DMS53 (cell line): ENCODE measurements around the gene CYP4F22.
"Not testable (repeated sequence)": the region's sequence is repeated elsewhere in the genome, so short reads cannot be mapped to it uniquely, and the experiment has no call there.

Experiments used
- DNase-seq: peaks from one replicate; lab custom pipeline; 2025; lab: John Stamatoyannopoulos, UW

Gene CYP4F22

GRCh38 chr19:15508035-15508710 is at the start of gene CYP4F22:
CYP4F22 (plus strand) TSS chr19:15508525; CDS start chr19:15525337, 16,812 bp downstream.
- DNase-seq, result no peak

- no peak for DNase-seq
These were observed 46.6 kb upstream of the CYP4F22 start for GRCh38 chr19:15461694-15462093.

GRCh38 chr19:15463861-15464371 is 44.4 kb upstream of the CYP4F22 start:
- no peak for DNase-seq

- no peak for DNase-seq
These were observed 43.6 kb upstream of the CYP4F22 start, which contains the start of gene RASAL3 for GRCh38 chr19:15464394-15465385. RASAL3 (minus strand) TSS chr19:15464544; CDS start chr19:15464358, 186 bp downstream.

- DNase-seq, result peak; percentile 50
These were observed 41.2 kb upstream of the CYP4F22 start for GRCh38 chr19:15466851-15467733.

GRCh38 chr19:15467734-15468214 is 40.6 kb upstream of the CYP4F22 start:
- DNase-seq, result no peak

- no peak for DNase-seq
These were observed 39.4 kb upstream of the CYP4F22 start for GRCh38 chr19:15468675-15469512.

- DNase-seq, result peak; percentile 19
These were observed 38.6 kb upstream of the CYP4F22 start for GRCh38 chr19:15469513-15470297.

- DNase-seq, result no peak
These were observed 36.7 kb upstream of the CYP4F22 start for GRCh38 chr19:15471639-15472101.

GRCh38 chr19:15473821-15474220 is 34.5 kb upstream of the CYP4F22 start:
- DNase-seq, result not testable (repeated sequence)

GRCh38 chr19:15475169-15475568 is 33.2 kb upstream of the CYP4F22 start:
- DNase-seq, result no peak

- no peak for DNase-seq
These were observed 32.7 kb upstream of the CYP4F22 start for GRCh38 chr19:15475611-15476010.

- no peak for DNase-seq
These were observed 32.0 kb upstream of the CYP4F22 start for GRCh38 chr19:15476325-15476724.

- DNase-seq, result peak; percentile 47
These were observed 28.7 kb upstream of the CYP4F22 start, which contains the start of gene PGLYRP2 for GRCh38 chr19:15479391-15480345. PGLYRP2 (minus strand) TSS chr19:15479501; CDS start chr19:15479371, 130 bp downstream.

- not testable (repeated sequence) for DNase-seq
These were observed 27.3 kb upstream of the CYP4F22 start for GRCh38 chr19:15480996-15481395.

- not testable (repeated sequence) for DNase-seq
These were observed 22.6 kb upstream of the CYP4F22 start for GRCh38 chr19:15485768-15486167.

- no peak for DNase-seq
These were observed 21.3 kb upstream of the CYP4F22 start for GRCh38 chr19:15487038-15487437.
